Measurements from ENCODE around the gene SCRN1. TPM values are rescaled to one million over a fixed set of nuclear protein-coding genes. Genes with fewer than 3 reads are reported as not detected.
A peak's percentile ranks its signal among the peaks of the same experiment; 100 is the strongest.

Gene SCRN1
- total and polyA plus RNA-seq, 2 experiments from 2014 or later: 58.8 to 80.0 TPM

DNA sequence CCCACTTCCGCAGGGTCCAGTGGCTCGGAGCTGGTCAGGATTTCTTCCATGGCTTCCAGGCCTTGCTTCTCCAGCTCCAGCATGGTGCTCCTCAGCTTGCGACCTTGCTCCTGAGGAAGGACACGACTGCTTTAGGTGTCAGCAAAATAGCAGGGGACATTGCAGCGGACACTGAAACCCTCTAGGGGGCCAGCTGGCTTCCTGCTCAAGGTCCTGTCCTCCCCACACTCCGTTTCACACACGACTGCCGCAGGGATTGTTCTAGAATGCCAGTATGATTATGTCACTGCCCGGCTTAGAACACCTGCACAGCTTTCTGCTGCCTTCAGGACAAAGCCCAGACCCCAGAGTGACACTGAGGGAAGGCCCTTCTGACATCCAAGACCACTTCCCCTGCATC is 65.6 kb downstream of the SCRN1 start:
- Histone ChIP-seq H4K20me1 (ENCODE audit: insufficient read depth) (no peaks in the 10 kb centered on the region), H3K9ac (no peak overlapping the region), H3K36me3 (ENCODE audit: low read depth) (peaks cover 26% of the 10 kb centered on the region; the same call in 1 of the 2 replicates), H3K4me2 (ENCODE audit: unreplicated experiment) (no peak overlapping the region), H3K4me3 (no peak overlapping the region), H3K4me1 (ENCODE audit: insufficient read depth) (no peaks in the 10 kb centered on the region), H3K9me3 (ENCODE audit: low read depth) (no peaks in the 10 kb centered on the region), H3K27ac (no peak overlapping the region), H3K27me3 (replicated peaks; ENCODE audit: insufficient read depth) (no peaks in the 10 kb centered on the region), H3F3A (ENCODE audit: insufficient read depth) (no peaks in the 10 kb centered on the region), H2AFZ (no peak overlapping the region), H3K79me2 (ENCODE audit: insufficient read depth) (no peaks in the 10 kb centered on the region), H3K9me2 (ENCODE audit: insufficient read depth) (no peaks in the 10 kb centered on the region)
- in situ Hi-C loops (cut with MboI): no loop called here
- WGBS, 2 experiments (ENCODE audit: low coverage in 1 of 2, low lambda C conversion rate in 2 of 2, missing lambda C conversion rate in 2 of 2): 90 to 92% methylated on average over 9 of the region's 9 CpGs
- TF ChIP-seq EZH2 (IDR thresholded peaks at IDR 0.05; ENCODE audit: insufficient read depth, poor library complexity, severe bottlenecking): no peak
- TF ChIP-seq EZH2phosphoT487 (IDR thresholded peaks at IDR 0.05; ENCODE audit: insufficient read depth, low read depth): no peak
- no peak for DNase-seq

DNA sequence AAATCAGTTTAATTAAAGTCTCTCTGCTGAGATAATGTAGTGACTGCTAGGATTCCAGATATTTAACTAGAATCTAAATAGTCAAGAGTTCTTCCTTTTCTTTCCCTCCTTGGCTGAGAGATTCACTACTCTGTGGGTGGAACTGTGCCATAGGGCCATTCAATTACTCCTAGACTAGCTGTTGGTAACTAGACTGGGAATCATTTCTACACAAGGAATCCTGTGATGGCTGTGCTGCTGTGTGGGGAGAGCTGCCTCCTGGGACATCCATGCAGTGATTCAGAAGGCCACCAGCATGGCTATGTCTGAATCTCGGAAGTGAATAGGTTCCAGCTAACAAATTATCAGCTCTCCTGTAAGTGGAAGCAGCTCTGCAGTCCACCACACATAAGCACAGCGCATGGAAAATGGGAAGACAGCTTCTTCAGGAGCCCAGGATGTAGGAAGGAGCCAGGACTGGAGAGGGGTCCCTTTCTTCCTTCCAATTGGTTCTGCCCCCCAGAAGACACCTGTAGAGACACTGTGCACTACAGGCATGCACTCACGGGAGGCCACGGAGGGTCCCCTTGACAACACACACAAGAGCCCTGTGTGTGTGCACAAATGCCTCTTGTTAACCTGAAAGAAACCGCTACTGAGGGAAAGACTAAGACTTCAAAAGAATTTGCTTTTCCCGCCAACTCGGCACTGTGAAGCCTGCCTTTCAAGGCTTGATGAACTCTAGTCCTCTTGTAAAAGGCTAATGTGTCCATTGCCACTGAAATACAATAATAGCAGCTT is 66.5 kb downstream of the SCRN1 start:
- in situ Hi-C loops (cut with MboI): no loop called here
- no peak overlapping the region for H2AFZ ChIP-seq
- H3K9me2 ChIP-seq (ENCODE audit: insufficient read depth): no peaks in the 10 kb centered on the region
- no peaks in the 10 kb centered on the region for H3F3A ChIP-seq (ENCODE audit: insufficient read depth)
- H3K4me2 ChIP-seq (ENCODE audit: unreplicated experiment): no peak overlapping the region
- no peaks in the 10 kb centered on the region for H3K9me3 ChIP-seq (ENCODE audit: low read depth)
- no peak overlapping the region for H3K9ac ChIP-seq
- H4K20me1 ChIP-seq (ENCODE audit: insufficient read depth): no peaks in the 10 kb centered on the region
- WGBS, 2 experiments (ENCODE audit: low coverage in 1 of 2, low lambda C conversion rate in 2 of 2, missing lambda C conversion rate in 2 of 2): 75 to 83% methylated on average over 7 of the region's 7 CpGs
- H3K79me2 ChIP-seq (ENCODE audit: insufficient read depth): no peaks in the 10 kb centered on the region
- DNase-seq: no peak
- H3K27me3 ChIP-seq (replicated peaks; ENCODE audit: insufficient read depth): no peaks in the 10 kb centered on the region
- H3K36me3 ChIP-seq (ENCODE audit: low read depth): peaks cover 32% of the 10 kb centered on the region; the same call in 1 of the 2 replicates
- no peak overlapping the region for H3K27ac ChIP-seq
- no peaks in the 10 kb centered on the region for H3K4me1 ChIP-seq (ENCODE audit: insufficient read depth)
- TF ChIP-seq EZH2phosphoT487 (IDR thresholded peaks at IDR 0.05; ENCODE audit: insufficient read depth, low read depth) (no peak), EZH2 (IDR thresholded peaks at IDR 0.05; ENCODE audit: insufficient read depth, poor library complexity, severe bottlenecking) (no peak)
- no peak overlapping the region for H3K4me3 ChIP-seq

DNA sequence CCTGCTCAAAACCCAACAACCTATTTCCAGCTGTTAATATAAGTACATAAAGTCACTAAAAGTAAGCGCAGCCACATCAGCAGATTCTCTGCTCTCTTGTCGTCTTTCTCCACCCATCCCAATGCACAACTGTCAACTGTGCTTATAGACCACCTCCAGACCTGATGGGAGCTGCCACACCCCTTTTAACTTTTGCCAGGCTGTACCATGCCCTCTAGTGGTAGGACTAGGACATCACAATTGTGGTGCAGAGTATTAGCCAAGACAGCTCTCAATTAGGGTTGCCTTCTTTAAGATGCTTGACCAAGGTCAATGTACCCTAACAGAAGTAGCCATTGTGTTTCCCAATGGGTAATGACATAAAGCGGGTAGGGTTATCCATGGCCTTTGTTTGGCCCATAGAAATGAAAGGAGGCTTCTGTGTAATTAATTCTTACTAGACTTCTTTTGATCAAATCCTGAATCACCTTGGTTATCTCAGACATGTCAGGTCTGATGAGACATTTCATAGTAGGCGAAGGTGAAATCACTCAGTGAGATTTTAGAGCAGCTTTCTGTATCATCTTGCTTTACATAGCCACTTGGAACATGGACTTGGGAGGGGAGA is 68.1 kb downstream of the SCRN1 start:
- TF ChIP-seq EZH2phosphoT487 (IDR thresholded peaks at IDR 0.05; ENCODE audit: insufficient read depth, low read depth) (no peak), EZH2 (IDR thresholded peaks at IDR 0.05; ENCODE audit: insufficient read depth, poor library complexity, severe bottlenecking) (no peak)
- 42 to 45% methylated on average over 4 of the region's 4 CpGs for WGBS, 2 experiments (ENCODE audit: low coverage in 1 of 2, low lambda C conversion rate in 2 of 2, missing lambda C conversion rate in 2 of 2)
- no peaks in the 10 kb centered on the region for H3K9me2 ChIP-seq (ENCODE audit: insufficient read depth)
- no peak overlapping the region for H2AFZ ChIP-seq
- H3K4me1 ChIP-seq (ENCODE audit: insufficient read depth): no peaks in the 10 kb centered on the region
- peak; percentile 67 for DNase-seq
- no peaks in the 10 kb centered on the region for H3F3A ChIP-seq (ENCODE audit: insufficient read depth)
- in situ Hi-C loops (cut with MboI): no loop called here
- H3K79me2 ChIP-seq (ENCODE audit: insufficient read depth): no peaks in the 10 kb centered on the region
- no peak overlapping the region for H3K27ac ChIP-seq
- H3K36me3 ChIP-seq (ENCODE audit: low read depth): peaks cover 32% of the 10 kb centered on the region; the same call in 1 of the 2 replicates
- H3K9me3 ChIP-seq (ENCODE audit: low read depth): no peaks in the 10 kb centered on the region
- no peak overlapping the region for H3K9ac ChIP-seq
- H4K20me1 ChIP-seq (ENCODE audit: insufficient read depth): no peaks in the 10 kb centered on the region
- H3K4me3 ChIP-seq: no peak overlapping the region
- no peak overlapping the region for H3K4me2 ChIP-seq (ENCODE audit: unreplicated experiment)
- H3K27me3 ChIP-seq (replicated peaks; ENCODE audit: insufficient read depth): no peaks in the 10 kb centered on the region

DNA sequence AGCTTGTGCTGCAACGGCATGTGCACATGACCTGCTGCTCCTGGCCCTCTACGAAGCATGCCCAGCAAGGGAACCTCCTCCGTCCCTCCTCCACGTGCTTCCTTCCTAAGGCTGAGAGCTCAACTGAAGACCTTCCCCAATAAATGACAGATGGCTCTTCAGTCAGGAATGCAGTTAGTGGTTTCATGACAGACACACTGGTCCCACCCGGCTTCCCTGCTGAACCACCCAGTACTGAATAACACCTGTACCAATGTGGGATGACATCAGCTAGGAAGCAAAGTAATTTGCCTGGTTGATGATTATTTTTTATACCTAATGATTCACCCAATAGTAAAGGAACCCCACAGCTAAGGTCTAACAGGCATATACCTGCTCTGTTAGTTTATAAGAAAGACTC is 69.1 kb downstream of the SCRN1 start:
- Histone ChIP-seq H3K4me3 (no peak overlapping the region), H3F3A (ENCODE audit: insufficient read depth) (no peaks in the 10 kb centered on the region), H4K20me1 (ENCODE audit: insufficient read depth) (no peaks in the 10 kb centered on the region), H3K4me1 (ENCODE audit: insufficient read depth) (no peaks in the 10 kb centered on the region), H3K9me2 (ENCODE audit: insufficient read depth) (no peaks in the 10 kb centered on the region), H3K27me3 (replicated peaks; ENCODE audit: insufficient read depth) (no peaks in the 10 kb centered on the region), H2AFZ (no peak overlapping the region), H3K79me2 (ENCODE audit: insufficient read depth) (no peaks in the 10 kb centered on the region), H3K9me3 (ENCODE audit: low read depth) (no peaks in the 10 kb centered on the region), H3K9ac (no peak overlapping the region), H3K36me3 (ENCODE audit: low read depth) (peaks cover 27% of the 10 kb centered on the region; the same call in 1 of the 2 replicates), H3K4me2 (ENCODE audit: unreplicated experiment) (no peak overlapping the region), H3K27ac (no peak overlapping the region)
- 74 to 75% methylated on average over 5 of the region's 5 CpGs for WGBS, 2 experiments (ENCODE audit: low coverage in 1 of 2, low lambda C conversion rate in 2 of 2, missing lambda C conversion rate in 2 of 2)
- in situ Hi-C loops (cut with MboI): no loop called here
- TF ChIP-seq EZH2 (IDR thresholded peaks at IDR 0.05; ENCODE audit: insufficient read depth, poor library complexity, severe bottlenecking) (no peak), EZH2phosphoT487 (IDR thresholded peaks at IDR 0.05; ENCODE audit: insufficient read depth, low read depth) (no peak)
- DNase-seq: no peak
